ENCODE results near the gene FTO.
A peak's percentile ranks its signal among the peaks of the same experiment; 100 is the strongest.

The FTO gene

GRCh38 chr16:53855511-53855910 lies 151.6 kb downstream of the FTO start:
- DNase-seq (ENCODE audit: low read depth), result no peak
- H3K4me3 ChIP-seq (ENCODE audit: low read depth, low read length), result no peak overlapping the region
- no peak for TF ChIP-seq CTCF (IDR thresholded peaks at IDR 0.05; ENCODE audit: insufficient read depth, low read depth, low read length, missing control alignments)

GRCh38 chr16:53859995-53860540 lies 156.1 kb downstream of the FTO start:
- TF ChIP-seq CTCF (IDR thresholded peaks at IDR 0.05; ENCODE audit: insufficient read depth, low read depth, low read length, missing control alignments), result no peak
- no peak overlapping the region for H3K4me3 ChIP-seq (ENCODE audit: low read depth, low read length)
- DNase-seq (ENCODE audit: low read depth), result no peak

DNA sequence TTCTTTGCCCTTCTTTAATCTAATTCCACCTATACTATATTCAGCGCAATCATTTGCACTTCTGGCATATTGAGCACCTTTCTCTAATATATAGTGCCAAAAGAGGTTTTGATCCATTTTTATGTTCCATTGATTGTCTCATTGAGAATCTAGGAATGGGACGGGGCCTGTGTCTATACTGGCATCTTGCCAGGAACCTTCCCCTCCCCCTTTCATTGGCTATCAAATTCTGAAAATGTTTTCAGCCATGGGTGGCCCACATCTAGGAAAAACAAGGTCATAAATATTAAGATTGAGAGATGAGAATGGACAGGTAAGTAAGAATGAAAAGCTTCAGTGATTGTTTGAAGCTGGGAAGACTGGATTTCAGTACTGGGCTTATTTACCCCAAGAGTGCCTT lies 159.9 kb downstream of the FTO start:
- no peak for DNase-seq (ENCODE audit: low read depth)
- no peak overlapping the region for H3K4me3 ChIP-seq (ENCODE audit: low read depth, low read length)
- no peak for TF ChIP-seq CTCF (IDR thresholded peaks at IDR 0.05; ENCODE audit: insufficient read depth, low read depth, low read length, missing control alignments)

- no peak for DNase-seq (ENCODE audit: low read depth)
Measured at GRCh38 chr16:53864819-53865493, 161.0 kb downstream of the FTO start.

GRCh38 chr16:53865494-53865863 lies 161.5 kb downstream of the FTO start:
- no peak for TF ChIP-seq CTCF (IDR thresholded peaks at IDR 0.05; ENCODE audit: insufficient read depth, low read depth, low read length, missing control alignments)
- H3K4me3 ChIP-seq (ENCODE audit: low read depth, low read length), result no peak overlapping the region
- peak; percentile 28 for DNase-seq (ENCODE audit: low read depth)

More at GRCh38 chr16:53864819-53865493, 161.0 kb downstream of the FTO start:
- H3K4me3 ChIP-seq (ENCODE audit: low read depth, low read length), result no peak overlapping the region
- no peak for TF ChIP-seq CTCF (IDR thresholded peaks at IDR 0.05; ENCODE audit: insufficient read depth, low read depth, low read length, missing control alignments)

GRCh38 chr16:53866520-53866919 lies 162.6 kb downstream of the FTO start:
- no peak for TF ChIP-seq CTCF (IDR thresholded peaks at IDR 0.05; ENCODE audit: insufficient read depth, low read depth, low read length, missing control alignments)
- DNase-seq (ENCODE audit: low read depth), result no peak
- H3K4me3 ChIP-seq (ENCODE audit: low read depth, low read length), result no peak overlapping the region

GRCh38 chr16:53870831-53871230 lies 166.9 kb downstream of the FTO start:
- DNase-seq (ENCODE audit: low read depth), result no peak
- H3K4me3 ChIP-seq (ENCODE audit: low read depth, low read length), result no peak overlapping the region
- no peak for TF ChIP-seq CTCF (IDR thresholded peaks at IDR 0.05; ENCODE audit: insufficient read depth, low read depth, low read length, missing control alignments)

All from GM12865 (cell line).